Stimulated activated CD8-positive, alpha-beta memory T cell treated with anti-CD3 and anti-CD28 coated beads, Interleukin-4, amount 100 ng/mL, for 4 hours (primary cell): ENCODE measurements around the gene ADK.

Source experiments
- DNase-seq, 2 donors: peaks; one replicate each; pipeline ENCODE4 v3.0.0-alpha.2; 2020; ENCODE audit warnings: low read depth in 2 of 2, low spot score in 1 of 2

ADK gene

GRCh38 chr10:74589851-74590250, 438.8 kb downstream of the ADK start:
- DNase-seq, result no peak

- no peak for DNase-seq
These were observed 442.4 kb downstream of the ADK start for GRCh38 chr10:74593470-74593869.

- no peak for DNase-seq
These were observed 445.7 kb downstream of the ADK start for GRCh38 chr10:74596713-74597112.

GRCh38 chr10:74598891-74599566, 448.0 kb downstream of the ADK start:
- no peak for DNase-seq

GRCh38 chr10:74599672-74600071, 448.7 kb downstream of the ADK start:
- no peak for DNase-seq

- no peak for DNase-seq
These were observed 449.1 kb downstream of the ADK start for GRCh38 chr10:74600170-74600569.

GRCh38 chr10:74602576-74602975, 451.6 kb downstream of the ADK start:
- DNase-seq, result no peak

- DNase-seq, result no peak
These were observed 459.3 kb downstream of the ADK start for GRCh38 chr10:74610299-74610698.

GRCh38 chr10:74612195-74612594, 461.2 kb downstream of the ADK start:
- no peak for DNase-seq

GRCh38 chr10:74620626-74621025, 469.6 kb downstream of the ADK start:
- no peak for DNase-seq

GRCh38 chr10:74623786-74624185, 472.8 kb downstream of the ADK start:
- DNase-seq, result no peak

GRCh38 chr10:74624501-74624900, 473.5 kb downstream of the ADK start:
- DNase-seq, result no peak

GRCh38 chr10:74628136-74628535, 477.1 kb downstream of the ADK start:
- DNase-seq, result no peak

- no peak for DNase-seq
These were observed 484.0 kb downstream of the ADK start for GRCh38 chr10:74634995-74635536.

GRCh38 chr10:74635655-74636054, 484.6 kb downstream of the ADK start:
- no peak for DNase-seq

GRCh38 chr10:74637685-74638084, 486.7 kb downstream of the ADK start:
- DNase-seq, result no peak

- no peak for DNase-seq
These were observed 489.3 kb downstream of the ADK start for GRCh38 chr10:74640134-74640921.

GRCh38 chr10:74641659-74642058, 490.6 kb downstream of the ADK start:
- DNase-seq, result no peak

- no peak for DNase-seq
These were observed 492.0 kb downstream of the ADK start for GRCh38 chr10:74642901-74643595.

GRCh38 chr10:74643596-74643975, 492.6 kb downstream of the ADK start:
- DNase-seq, result no peak

GRCh38 chr10:74644738-74645137, 493.7 kb downstream of the ADK start:
- no peak for DNase-seq

GRCh38 chr10:74645692-74646091, 494.7 kb downstream of the ADK start:
- DNase-seq, result no peak
